ENCODE data around the gene VPS37D. TPM values are rescaled to one million over a fixed set of nuclear protein-coding genes. Genes with fewer than 3 reads are reported as not detected.
A peak's percentile ranks its signal among the peaks of the same experiment; 100 is the strongest.

Gene VPS37D
- total RNA-seq, 1 experiment from 2014 or later: 5.7 TPM

DNA sequence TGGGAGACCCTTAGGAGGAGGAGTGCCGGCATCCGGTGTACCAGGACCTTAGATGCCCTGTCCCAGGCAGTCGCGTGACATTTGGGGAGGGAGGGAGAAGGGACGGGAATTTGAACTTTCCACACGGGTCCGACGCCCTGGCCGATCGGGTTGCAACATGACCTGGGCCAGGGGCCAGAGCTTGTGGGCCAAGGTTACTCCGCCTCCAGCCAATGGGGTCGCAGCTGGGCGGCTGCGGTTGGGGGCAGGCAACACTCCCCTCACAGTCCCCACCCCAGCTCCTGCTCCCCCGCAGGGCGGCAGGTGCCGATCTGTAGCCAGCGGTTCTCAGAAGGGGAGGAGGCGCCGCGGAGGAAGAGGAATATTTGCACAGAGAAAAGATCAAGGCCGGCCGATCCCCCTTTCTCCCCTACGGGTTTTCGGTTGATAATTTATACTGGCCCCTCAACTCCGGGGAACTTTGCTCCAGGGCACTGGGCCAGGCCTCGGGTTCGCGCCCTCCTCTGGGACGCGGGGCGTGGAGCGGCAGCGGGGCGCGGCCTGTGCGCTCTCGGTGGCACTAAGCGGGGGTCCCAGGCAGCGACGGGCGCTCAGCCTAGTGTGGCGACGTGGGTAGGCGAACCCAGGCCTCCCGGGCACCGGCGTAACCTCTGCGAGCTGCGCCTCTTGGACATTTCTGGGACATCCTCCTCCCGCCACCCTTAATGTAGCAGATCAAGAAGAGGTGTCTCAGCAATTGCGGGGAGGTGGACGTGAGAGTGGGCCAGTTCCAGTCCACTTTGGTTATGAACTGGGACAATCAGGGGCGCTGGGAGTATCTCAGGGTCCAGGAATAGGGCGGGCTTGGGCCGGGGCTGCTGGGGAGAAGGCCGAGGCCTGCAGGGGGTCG lies 44.5 kb upstream of the VPS37D start (continued):
- TF ChIP-seq, protein P1, sequence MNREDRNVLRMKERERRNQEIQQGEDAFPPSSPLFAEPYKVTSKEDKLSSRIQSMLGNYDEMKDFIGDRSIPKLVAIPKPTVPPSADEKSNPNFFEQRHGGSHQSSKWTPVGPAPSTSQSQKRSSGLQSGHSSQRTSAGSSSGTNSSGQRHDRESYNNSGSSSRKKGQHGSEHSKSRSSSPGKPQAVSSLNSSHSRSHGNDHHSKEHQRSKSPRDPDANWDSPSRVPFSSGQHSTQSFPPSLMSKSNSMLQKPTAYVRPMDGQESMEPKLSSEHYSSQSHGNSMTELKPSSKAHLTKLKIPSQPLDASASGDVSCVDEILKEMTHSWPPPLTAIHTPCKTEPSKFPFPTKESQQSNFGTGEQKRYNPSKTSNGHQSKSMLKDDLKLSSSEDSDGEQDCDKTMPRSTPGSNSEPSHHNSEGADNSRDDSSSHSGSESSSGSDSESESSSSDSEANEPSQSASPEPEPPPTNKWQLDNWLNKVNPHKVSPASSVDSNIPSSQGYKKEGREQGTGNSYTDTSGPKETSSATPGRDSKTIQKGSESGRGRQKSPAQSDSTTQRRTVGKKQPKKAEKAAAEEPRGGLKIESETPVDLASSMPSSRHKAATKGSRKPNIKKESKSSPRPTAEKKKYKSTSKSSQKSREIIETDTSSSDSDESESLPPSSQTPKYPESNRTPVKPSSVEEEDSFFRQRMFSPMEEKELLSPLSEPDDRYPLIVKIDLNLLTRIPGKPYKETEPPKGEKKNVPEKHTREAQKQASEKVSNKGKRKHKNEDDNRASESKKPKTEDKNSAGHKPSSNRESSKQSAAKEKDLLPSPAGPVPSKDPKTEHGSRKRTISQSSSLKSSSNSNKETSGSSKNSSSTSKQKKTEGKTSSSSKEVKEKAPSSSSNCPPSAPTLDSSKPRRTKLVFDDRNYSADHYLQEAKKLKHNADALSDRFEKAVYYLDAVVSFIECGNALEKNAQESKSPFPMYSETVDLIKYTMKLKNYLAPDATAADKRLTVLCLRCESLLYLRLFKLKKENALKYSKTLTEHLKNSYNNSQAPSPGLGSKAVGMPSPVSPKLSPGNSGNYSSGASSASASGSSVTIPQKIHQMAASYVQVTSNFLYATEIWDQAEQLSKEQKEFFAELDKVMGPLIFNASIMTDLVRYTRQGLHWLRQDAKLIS (CRISPR knock-in tag; IDR thresholded peaks at IDR 0.05; ENCODE audit: borderline replicate concordance): no peak
- TF ChIP-seq ZNF263 (CRISPR knock-in tag; IDR thresholded peaks at IDR 0.05; ENCODE audit: low read depth) (no peak), GRHL2 (CRISPR knock-in tag; IDR thresholded peaks at IDR 0.05; ENCODE audit: insufficient replicate concordance, severe bottlenecking) (no peak), ZNF138 (CRISPR knock-in tag; conservative IDR thresholded peaks at IDR 0.05) (no peak), SMAD4 (CRISPR knock-in tag; IDR thresholded peaks at IDR 0.05) (no peak), GTF2I (CRISPR knock-in tag; conservative IDR thresholded peaks at IDR 0.05) (no peak), ZNF232 (CRISPR knock-in tag; IDR thresholded peaks at IDR 0.05) (no peak), ZBTB21 (CRISPR knock-in tag; IDR thresholded peaks at IDR 0.05; ENCODE audit: borderline replicate concordance) (no peak), MXD4 (CRISPR knock-in tag; IDR thresholded peaks at IDR 0.05; ENCODE audit: borderline replicate concordance) (no peak), NR2C2 (CRISPR knock-in tag; IDR thresholded peaks at IDR 0.05) (no peak), ZNF219 (CRISPR knock-in tag; IDR thresholded peaks at IDR 0.05; ENCODE audit: borderline replicate concordance) (no peak; the same call in 1 of the 2 replicates), NR1H2 (CRISPR knock-in tag; IDR thresholded peaks at IDR 0.05) (no peak), TCF7 (CRISPR knock-in tag; IDR thresholded peaks at IDR 0.05; ENCODE audit: low read depth) (no peak), CREB1 (CRISPR knock-in tag; IDR thresholded peaks at IDR 0.05) (no peak), ETV6 (CRISPR knock-in tag; IDR thresholded peaks at IDR 0.05) (no peak; the same call in 1 of the 2 replicates), ZNF317 (CRISPR knock-in tag; IDR thresholded peaks at IDR 0.05; ENCODE audit: borderline replicate concordance, low read depth) (no peak), GABPB1 (CRISPR knock-in tag; IDR thresholded peaks at IDR 0.05) (peak; percentile 82)
- TF ChIP-seq, protein P2, sequence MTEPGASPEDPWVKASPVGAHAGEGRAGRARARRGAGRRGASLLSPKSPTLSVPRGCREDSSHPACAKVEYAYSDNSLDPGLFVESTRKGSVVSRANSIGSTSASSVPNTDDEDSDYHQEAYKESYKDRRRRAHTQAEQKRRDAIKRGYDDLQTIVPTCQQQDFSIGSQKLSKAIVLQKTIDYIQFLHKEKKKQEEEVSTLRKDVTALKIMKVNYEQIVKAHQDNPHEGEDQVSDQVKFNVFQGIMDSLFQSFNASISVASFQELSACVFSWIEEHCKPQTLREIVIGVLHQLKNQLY (CRISPR knock-in tag; IDR thresholded peaks at IDR 0.05): no peak
- TF ChIP-seq, protein P3, sequence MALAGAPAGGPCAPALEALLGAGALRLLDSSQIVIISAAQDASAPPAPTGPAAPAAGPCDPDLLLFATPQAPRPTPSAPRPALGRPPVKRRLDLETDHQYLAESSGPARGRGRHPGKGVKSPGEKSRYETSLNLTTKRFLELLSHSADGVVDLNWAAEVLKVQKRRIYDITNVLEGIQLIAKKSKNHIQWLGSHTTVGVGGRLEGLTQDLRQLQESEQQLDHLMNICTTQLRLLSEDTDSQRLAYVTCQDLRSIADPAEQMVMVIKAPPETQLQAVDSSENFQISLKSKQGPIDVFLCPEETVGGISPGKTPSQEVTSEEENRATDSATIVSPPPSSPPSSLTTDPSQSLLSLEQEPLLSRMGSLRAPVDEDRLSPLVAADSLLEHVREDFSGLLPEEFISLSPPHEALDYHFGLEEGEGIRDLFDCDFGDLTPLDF (CRISPR knock-in tag; IDR thresholded peaks at IDR 0.05): no peak
- TF ChIP-seq, protein P4, sequence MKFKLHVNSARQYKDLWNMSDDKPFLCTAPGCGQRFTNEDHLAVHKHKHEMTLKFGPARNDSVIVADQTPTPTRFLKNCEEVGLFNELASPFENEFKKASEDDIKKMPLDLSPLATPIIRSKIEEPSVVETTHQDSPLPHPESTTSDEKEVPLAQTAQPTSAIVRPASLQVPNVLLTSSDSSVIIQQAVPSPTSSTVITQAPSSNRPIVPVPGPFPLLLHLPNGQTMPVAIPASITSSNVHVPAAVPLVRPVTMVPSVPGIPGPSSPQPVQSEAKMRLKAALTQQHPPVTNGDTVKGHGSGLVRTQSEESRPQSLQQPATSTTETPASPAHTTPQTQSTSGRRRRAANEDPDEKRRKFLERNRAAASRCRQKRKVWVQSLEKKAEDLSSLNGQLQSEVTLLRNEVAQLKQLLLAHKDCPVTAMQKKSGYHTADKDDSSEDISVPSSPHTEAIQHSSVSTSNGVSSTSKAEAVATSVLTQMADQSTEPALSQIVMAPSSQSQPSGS (CRISPR knock-in tag; IDR thresholded peaks at IDR 0.05; ENCODE audit: borderline replicate concordance, low read depth): no peak
- TF ChIP-seq, protein P5, sequence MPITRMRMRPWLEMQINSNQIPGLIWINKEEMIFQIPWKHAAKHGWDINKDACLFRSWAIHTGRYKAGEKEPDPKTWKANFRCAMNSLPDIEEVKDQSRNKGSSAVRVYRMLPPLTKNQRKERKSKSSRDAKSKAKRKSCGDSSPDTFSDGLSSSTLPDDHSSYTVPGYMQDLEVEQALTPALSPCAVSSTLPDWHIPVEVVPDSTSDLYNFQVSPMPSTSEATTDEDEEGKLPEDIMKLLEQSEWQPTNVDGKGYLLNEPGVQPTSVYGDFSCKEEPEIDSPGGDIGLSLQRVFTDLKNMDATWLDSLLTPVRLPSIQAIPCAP (CRISPR knock-in tag; IDR thresholded peaks at IDR 0.05): no peak
- TF ChIP-seq, protein P6, sequence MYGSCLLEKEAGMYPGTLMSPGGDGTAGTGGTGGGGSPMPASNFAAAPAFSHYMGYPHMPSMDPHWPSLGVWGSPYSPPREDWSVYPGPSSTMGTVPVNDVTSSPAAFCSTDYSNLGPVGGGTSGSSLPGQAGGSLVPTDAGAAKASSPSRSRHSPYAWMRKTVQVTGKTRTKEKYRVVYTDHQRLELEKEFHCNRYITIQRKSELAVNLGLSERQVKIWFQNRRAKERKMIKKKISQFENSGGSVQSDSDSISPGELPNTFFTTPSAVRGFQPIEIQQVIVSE (CRISPR knock-in tag; IDR thresholded peaks at IDR 0.05; ENCODE audit: borderline replicate concordance): no peak
- TF ChIP-seq, protein P7, sequence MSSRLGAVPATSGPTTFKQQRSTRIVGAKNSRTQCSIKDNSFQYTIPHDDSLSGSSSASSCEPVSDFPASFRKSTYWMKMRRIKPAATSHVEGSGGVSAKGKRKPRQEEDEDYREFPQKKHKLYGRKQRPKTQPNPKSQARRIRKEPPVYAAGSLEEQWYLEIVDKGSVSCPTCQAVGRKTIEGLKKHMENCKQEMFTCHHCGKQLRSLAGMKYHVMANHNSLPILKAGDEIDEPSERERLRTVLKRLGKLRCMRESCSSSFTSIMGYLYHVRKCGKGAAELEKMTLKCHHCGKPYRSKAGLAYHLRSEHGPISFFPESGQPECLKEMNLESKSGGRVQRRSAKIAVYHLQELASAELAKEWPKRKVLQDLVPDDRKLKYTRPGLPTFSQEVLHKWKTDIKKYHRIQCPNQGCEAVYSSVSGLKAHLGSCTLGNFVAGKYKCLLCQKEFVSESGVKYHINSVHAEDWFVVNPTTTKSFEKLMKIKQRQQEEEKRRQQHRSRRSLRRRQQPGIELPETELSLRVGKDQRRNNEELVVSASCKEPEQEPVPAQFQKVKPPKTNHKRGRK (CRISPR knock-in tag; IDR thresholded peaks at IDR 0.05; ENCODE audit: borderline replicate concordance): no peak

Data from WTC11 (cell line).